Colonic mucosa (tissue), 4 donors: ENCODE data around the gene ITGAX. TPM values are rescaled to one million over a fixed set of nuclear protein-coding genes. Genes with fewer than 3 reads are reported as not detected.

Experiments
- DNase-seq: peaks from one replicate; pipeline ENCODE4 v3.0.0-alpha.2; 2020
- H3K27ac ChIP-seq: fragments of 200-600 bp; one replicate; pipeline ENCODE4 v1.8.0; 2021
- H3K27me3 ChIP-seq: fragments of 200-600 bp; one replicate; pipeline ENCODE4 v1.8.0; 2021
- H3K36me3 ChIP-seq: fragments of 200-600 bp; one replicate; pipeline ENCODE4 v1.8.0; 2021
- H3K4me1 ChIP-seq: fragments of 200-600 bp; one replicate; pipeline ENCODE4 v1.8.0; 2021; ENCODE audit warnings: mild to moderate bottlenecking
- H3K4me3 ChIP-seq: fragments of 200-600 bp; one replicate; pipeline ENCODE4 v1.8.0; 2021
- H3K9ac ChIP-seq, 2 donors: one replicate each; pipeline ENCODE4 v1.7.0; 2013; ENCODE audit warnings: control low read depth in 2 of 2, low read depth in 2 of 2, low read length in 2 of 2
- H3K9me3 ChIP-seq: fragments of 200-600 bp; one replicate; pipeline ENCODE4 v1.8.0; 2021
- intact Hi-C: fragments of 100-400 bp; cut with DNase I; formaldehyde crosslinking; loops from one replicate; pipeline ENCODE4 v1.14.1; 2022
- total RNA-seq, 2 donors: library from RNA; stranded (reverse); fragmentation: NEBNext Ultra II Directional in 1 of 2; extraction: Animal tissue kit (Norgen Biotek cat#: 25700) in 1 of 2; gene quantifications; one replicate each; pipeline ENCODE4 v1.2.1, GENCODE V29; 2021
- TF ChIP-seq, protein P1 (sequence below): fragments of 200-600 bp; IDR thresholded peaks from one replicate; pipeline ENCODE4 v1.8.0; 2022; ENCODE audit warnings: antibody characterized with exemption, mild to moderate bottlenecking
- donor health status: healthy.
- donor health status: DM: no; HTN: no; CAD: no.
- donor health status: DM: no; HTN: no; CAD: no.

ITGAX gene
- total RNA-seq, 2 donors from 2014 or later: 1.4 to 5.9 TPM

DNA sequence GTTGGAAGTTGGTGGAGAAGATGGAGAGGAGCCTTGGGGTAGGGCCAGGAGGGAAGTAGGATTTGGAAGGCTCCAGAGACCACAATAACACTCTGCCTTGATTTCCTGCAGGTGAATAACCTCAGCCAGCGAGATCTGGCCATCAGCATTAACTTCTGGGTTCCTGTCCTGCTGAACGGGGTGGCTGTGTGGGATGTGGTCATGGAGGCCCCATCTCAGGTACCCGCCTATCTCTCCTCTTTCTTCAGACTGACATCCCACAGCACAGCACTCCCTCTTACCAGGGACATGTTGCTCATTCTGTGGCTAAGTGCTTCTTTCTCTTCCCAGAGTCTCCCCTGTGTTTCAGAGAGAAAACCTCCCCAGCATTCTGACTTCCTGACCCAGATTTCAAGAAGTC is 68.3 kb downstream of the ITGAX start:
- Histone ChIP-seq H3K27me3 (no peaks in the 10 kb centered on the region), H3K27ac (no peak overlapping the region), H3K4me3 (no peak overlapping the region), H3K9ac (no peak overlapping the region), H3K4me1 (no peaks in the 10 kb centered on the region), H3K9me3 (no peaks in the 10 kb centered on the region), H3K36me3 (no peaks in the 10 kb centered on the region)
- no peak for DNase-seq
- TF ChIP-seq, protein P1, sequence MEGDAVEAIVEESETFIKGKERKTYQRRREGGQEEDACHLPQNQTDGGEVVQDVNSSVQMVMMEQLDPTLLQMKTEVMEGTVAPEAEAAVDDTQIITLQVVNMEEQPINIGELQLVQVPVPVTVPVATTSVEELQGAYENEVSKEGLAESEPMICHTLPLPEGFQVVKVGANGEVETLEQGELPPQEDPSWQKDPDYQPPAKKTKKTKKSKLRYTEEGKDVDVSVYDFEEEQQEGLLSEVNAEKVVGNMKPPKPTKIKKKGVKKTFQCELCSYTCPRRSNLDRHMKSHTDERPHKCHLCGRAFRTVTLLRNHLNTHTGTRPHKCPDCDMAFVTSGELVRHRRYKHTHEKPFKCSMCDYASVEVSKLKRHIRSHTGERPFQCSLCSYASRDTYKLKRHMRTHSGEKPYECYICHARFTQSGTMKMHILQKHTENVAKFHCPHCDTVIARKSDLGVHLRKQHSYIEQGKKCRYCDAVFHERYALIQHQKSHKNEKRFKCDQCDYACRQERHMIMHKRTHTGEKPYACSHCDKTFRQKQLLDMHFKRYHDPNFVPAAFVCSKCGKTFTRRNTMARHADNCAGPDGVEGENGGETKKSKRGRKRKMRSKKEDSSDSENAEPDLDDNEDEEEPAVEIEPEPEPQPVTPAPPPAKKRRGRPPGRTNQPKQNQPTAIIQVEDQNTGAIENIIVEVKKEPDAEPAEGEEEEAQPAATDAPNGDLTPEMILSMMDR: no peak
- intact Hi-C loops: no loop called here

DNA sequence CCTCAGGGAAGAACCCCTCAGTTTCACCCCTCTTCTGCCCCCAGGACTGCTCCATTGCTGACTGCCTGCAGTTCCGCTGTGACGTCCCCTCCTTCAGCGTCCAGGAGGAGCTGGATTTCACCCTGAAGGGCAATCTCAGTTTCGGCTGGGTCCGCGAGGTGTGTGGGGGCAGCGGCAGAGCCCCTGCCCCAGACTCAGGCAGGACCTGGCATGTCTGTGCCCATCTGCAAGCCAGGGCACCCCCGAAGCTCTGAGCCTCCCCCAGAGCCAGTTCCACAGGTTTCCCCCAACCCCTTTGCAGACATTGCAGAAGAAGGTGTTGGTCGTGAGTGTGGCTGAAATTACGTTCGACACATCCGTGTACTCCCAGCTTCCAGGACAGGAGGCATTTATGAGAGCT is 68.8 kb downstream of the ITGAX start:
- no peak for DNase-seq
- no peak overlapping the region for H3K27ac ChIP-seq
- intact Hi-C loops: no loop called here

DNA sequence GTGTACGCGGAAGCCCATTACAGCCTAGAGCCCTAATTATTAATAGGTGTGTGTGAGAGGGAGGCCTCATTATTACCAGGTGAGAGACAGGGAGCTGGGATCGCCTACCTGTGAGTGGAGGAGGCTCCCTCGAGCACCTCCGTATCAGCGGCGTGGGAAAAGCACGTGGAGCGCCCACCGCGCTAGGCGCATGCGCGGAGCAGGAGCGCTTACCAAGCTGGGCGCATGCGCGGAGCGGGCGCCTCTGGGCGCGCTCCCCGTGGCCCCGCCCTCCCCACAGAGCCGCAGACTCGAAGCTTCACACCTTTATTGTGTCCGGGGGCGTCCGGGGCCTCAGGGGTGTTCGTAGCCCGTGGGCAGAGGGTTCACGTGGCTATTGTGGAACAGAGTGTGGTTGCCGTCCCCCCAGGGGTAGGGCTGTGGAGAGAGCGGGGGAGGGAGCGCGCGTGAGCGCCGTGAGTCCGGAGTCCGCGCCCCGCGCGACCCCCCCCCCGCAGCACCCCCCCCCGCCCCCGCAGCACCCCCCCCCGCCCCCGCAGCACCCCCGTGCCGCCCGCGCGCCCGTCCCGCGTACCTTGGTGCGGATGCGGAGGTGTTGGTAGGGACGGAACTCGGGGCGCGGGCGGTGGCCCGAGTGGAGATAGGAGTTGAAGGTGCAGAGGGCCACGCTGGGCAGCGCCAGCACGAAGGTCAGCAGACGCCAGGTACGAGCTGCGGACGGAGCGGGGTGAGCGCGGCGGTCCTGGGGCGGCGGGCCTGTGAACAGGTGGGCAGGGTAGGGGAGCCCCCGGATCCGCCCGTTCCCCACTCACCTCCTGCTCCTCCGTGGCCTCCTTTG is 72.7 kb downstream of the ITGAX start:
- Histone ChIP-seq H3K27me3 (no peaks in the 10 kb centered on the region), H3K9me3 (no peaks in the 10 kb centered on the region), H3K36me3 (no peaks in the 10 kb centered on the region), H3K4me1 (no peaks in the 10 kb centered on the region), H3K9ac (no peak overlapping the region), H3K4me3 (peak overlapping the region; percentile 27), H3K27ac (no peak overlapping the region)
- TF ChIP-seq, protein P1: no peak
- peak; percentile 47 for DNase-seq
- intact Hi-C loops: no loop called here

More for the DNA sequence above, 68.8 kb downstream of the ITGAX start:
- TF ChIP-seq, protein P1: no peak
- Histone ChIP-seq H3K36me3 (no peaks in the 10 kb centered on the region), H3K9ac (no peak overlapping the region), H3K4me3 (no peak overlapping the region), H3K9me3 (no peaks in the 10 kb centered on the region), H3K4me1 (no peaks in the 10 kb centered on the region), H3K27me3 (no peaks in the 10 kb centered on the region)

- H3K27me3 ChIP-seq: no peaks in the 10 kb centered on the region
- no peak within 1 kb of the TSS for H3K9ac ChIP-seq
- H3K4me3 ChIP-seq: peak within 1 kb of the TSS; percentile 27
- DNase-seq: no peak
- no peaks in the 10 kb centered on the region for H3K9me3 ChIP-seq
- intact Hi-C loops: no loop called here
- H3K36me3 ChIP-seq: no peaks in the 10 kb centered on the region
- no peaks in the 10 kb centered on the region for H3K4me1 ChIP-seq
- no peak within 1 kb of the TSS for H3K27ac ChIP-seq
- TF ChIP-seq, protein P1: no peak
Observed at GRCh38 chr16:31428279-31428597, 73.3 kb downstream of the ITGAX start, which contains the start of gene COX6A2. Gene COX6A2, minus strand, starts transcription at chr16:31428360. Its CDS starts 35 bp downstream, at chr16:31428325.

DNA sequence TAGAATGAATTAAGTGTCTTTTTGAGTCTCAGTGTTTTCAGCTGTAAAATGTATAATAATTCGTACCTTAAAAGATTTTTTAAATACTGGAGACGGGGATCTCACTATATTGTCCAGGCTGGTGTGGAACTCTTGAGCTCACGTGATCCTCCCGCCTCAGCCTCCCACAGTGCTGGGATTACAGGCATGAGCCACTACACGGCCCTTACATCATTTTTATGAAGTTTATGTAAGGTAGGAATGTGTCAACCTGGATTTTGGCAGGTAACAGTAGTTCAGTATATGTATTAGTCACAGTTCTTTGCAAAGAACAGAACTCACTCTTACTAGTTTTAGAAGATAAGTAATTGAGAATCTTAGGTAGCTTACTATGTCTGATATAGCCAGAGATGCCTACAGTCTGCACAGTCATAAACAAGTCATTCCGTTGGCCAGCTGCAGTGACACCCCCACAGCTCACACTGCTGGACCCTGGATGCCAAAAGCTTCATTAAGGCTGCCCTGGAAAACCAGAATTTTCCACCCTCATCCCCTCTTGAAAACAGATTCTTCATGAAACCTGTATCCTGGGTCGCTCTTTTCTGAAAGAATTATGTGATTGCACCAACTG is 73.8 kb downstream of the ITGAX start:
- TF ChIP-seq, protein P1: no peak
- H3K36me3 ChIP-seq: no peaks in the 10 kb centered on the region
- DNase-seq: no peak
- H3K4me1 ChIP-seq: no peaks in the 10 kb centered on the region
- H3K9me3 ChIP-seq: no peaks in the 10 kb centered on the region
- H3K27ac ChIP-seq: no peak overlapping the region
- no peaks in the 10 kb centered on the region for H3K27me3 ChIP-seq
- H3K9ac ChIP-seq: no peak overlapping the region
- intact Hi-C loops: no loop called here
- no peak overlapping the region for H3K4me3 ChIP-seq
